Activated effector memory CD4-positive, alpha-beta T cell treated with Interleukin-2 at 50 U/mL for 16 hours (primary cell): ENCODE data around the gene ENOX2.

ENCODE experiments used
- DNase-seq: peaks from one replicate; pipeline ENCODE4 v3.0.0-alpha.2; 2020

Gene ENOX2

GRCh38 chrX:130695931-130696330 lies 207.1 kb downstream of the ENOX2 start:
- DNase-seq: no peak

DNA sequence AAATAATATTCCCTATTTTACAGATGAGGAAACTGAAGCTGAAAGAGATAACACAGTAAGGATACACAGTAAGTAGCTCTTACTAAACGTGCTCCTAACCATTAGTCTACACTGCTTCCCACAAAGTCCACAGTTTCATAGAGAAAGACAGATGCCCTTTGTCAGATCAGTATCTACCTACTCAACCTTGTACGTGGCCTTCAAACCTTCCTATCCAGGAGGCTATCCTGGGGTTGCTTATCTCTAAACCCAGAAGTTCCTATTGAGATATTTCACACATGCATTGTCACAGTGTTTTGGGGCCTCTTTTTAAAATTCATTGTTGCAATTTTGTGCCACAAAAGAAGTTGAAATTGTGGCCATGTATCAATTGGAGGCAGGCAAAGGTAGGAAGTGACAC lies 208.0 kb downstream of the ENOX2 start:
- DNase-seq: no peak

- DNase-seq: no peak
Measured at GRCh38 chrX:130691576-130691975, 211.4 kb downstream of the ENOX2 start.

DNA sequence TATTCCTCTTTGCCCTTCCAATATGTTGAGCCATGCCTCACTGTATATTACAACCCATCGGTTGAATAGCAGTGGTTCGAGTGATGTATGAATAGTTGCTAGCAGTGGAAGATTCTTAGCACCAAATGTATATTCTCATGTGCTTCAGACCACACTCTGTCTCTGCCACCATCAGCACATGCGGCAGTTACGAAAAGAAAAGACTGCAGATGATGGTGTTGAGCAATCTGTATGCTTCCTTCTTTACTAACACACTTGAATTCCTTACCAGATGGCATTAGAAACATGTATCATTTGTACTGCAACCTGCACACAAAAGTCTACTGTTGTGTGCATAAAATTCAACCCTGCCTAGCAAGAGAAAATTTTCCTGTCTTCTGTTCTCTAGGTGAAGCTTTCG lies 214.6 kb downstream of the ENOX2 start:
- no peak for DNase-seq

GRCh38 chrX:130682990-130683389 lies 220.0 kb downstream of the ENOX2 start:
- no peak for DNase-seq

DNA sequence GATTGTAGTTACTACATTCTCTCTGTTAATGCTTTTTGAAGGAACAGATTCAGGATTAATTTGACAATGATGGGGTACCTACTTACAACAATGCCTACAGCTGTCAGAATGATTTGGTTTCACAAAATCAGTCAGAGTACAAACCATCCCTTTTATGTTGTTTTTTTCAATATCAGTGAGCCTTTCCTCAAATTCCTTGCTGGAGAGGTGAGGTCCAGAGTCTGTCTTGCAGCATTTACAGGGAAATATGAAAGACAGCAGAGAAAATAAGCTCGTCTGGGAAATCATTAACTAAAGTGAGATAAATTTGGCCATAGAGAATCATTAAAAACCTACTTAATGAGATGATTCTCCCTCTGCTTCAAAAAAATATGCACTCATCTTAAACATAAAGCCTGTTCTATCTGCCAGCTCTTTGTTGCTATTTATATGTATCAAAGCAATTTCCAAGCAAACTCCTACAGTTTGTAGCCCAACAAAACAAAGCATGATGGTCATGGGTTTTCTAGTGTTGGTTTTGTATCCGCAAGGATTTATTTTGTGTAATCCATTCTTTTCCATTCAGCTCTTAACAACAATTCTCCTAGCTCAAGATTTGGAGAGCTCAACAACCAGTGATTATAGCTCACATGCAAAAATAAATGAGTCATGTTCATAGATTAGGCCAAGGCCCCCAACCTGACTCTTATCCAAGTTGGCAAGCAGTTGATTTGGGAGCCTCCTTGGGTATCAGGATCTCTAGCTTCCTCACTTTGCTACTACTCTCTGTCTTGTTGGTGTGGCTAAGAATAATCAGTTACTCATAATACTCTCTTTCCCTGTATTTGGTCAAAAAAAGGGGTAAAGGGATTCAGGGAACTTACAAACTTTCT lies 222.6 kb downstream of the ENOX2 start:
- no peak for DNase-seq

DNA sequence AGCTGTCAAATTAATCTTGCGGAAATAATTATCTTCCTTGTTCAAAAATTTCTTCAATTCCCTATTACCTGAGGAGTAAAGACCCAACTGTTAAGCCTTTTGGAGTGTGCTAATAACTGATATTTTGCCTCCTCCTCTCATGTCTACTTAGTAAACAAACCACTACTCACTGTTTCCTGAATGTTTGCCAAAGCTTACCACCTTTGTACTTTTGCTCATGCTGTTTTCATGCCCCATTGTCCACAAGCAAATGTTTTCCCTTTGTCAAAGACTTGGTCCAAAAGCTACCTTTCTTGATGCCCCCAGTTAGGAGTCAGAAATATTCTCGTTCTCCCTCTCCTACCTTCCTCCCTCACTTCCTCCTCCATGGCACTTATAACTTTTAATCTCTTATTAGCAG lies 226.1 kb downstream of the ENOX2 start:
- DNase-seq: no peak

DNA sequence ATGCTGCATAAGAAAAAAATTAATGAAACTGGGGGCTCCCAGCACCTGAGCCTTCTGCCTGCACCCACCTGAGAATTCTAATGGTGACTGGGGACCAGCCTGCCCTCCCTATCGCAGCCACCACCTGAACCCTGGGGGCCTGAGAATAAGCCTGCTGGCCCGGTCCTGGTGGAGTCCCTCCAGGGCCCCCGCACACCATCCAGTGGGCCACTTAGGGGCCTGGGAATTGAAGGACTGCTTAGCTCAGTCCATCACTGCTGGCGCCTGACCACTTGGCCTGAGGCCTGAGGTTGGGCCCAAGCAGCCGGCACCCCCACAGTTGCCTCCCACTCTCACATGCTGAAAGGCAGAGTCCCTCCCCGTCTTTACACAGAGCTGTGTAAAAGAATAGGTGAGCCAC lies 230.8 kb downstream of the ENOX2 start:
- no peak for DNase-seq

DNA sequence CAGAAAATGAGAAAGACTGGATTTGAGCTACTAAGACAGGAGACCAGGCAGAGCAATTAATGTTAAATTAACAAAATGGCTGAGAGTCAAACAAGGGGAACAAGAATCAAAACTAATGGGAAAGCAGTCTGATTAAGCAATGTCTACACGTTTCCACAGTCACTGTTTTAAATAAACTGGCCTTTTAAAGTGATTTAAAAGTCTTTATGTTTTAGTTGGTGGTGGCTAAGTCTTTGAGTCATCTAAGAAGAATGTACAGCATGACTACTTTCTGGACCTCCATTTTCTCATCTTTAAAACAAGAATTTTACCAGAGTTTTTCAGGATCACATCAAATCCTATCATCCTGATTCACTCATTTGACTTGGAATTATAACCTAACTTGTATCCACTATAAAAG lies 233.8 kb downstream of the ENOX2 start:
- no peak for DNase-seq

- DNase-seq: no peak
Measured at GRCh38 chrX:130665263-130665662, 237.7 kb downstream of the ENOX2 start.

DNA sequence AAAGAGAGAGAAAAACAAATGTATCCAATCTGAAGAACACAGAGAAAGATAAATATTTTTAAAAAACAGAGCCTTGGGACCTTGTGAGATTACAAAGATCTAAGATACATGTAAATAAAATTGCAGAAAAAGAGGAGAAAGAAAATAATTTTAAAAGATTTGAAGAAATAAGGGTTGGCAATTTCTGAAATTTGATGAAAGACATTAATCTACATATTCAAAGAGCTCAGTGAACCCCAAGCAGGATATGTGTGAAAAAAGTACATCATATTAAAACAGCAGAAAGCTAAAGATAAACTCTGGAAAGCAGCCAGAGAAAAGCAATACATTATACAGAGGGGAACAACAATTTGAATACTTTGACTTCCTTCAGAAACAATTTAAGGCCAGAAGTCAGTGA lies 244.7 kb downstream of the ENOX2 start:
- DNase-seq: no peak

DNA sequence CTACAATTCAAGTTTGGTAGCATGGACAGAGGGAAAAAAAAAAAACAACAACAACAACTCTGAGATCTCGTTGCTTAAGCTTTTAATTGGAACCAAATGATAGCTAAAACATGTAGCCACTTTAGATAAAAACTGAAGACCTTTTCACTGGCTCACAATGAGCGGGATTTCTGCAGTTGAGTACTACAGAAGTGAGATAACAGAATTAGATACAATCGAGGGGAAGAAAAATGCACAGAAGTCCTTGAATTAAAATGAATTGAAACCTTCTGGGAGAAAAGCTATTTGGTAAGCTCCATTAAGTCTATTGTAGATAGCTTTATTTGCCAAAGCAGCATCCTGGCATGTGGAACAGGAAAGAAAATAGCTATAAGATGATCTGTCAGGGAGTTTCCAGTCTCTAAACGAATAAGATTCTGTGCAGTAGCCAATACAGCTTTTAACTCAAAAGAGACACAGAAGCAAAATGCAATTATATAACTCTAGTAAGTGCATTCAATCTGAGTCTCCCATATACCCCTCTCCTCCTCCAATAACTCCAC lies 248.5 kb downstream of the ENOX2 start:
- no peak for DNase-seq

GRCh38 chrX:130652824-130653578 lies 250.0 kb downstream of the ENOX2 start:
- DNase-seq: no peak

GRCh38 chrX:130649738-130650137 lies 253.3 kb downstream of the ENOX2 start:
- no peak for DNase-seq

DNA sequence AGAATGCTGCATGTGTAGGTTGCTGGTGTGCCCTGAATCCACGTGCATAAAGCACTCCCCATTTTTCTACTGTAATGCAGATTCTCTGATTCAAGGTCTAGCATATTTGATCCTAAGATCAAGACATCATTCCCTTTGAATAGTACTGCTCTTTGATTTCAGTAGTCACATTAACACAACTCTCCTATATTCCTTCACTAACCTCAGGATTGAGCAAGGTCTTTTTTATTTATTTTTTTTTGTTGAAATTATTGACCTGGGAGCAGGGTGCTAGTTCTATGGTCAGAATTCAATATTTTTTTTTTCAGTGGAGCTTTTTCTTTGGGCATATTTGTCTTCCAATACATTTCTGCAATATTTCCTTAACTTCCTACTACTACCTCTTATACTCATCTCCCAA lies 255.5 kb downstream of the ENOX2 start:
- DNase-seq: no peak

GRCh38 chrX:130645955-130646583 lies 256.9 kb downstream of the ENOX2 start:
- DNase-seq: no peak

DNA sequence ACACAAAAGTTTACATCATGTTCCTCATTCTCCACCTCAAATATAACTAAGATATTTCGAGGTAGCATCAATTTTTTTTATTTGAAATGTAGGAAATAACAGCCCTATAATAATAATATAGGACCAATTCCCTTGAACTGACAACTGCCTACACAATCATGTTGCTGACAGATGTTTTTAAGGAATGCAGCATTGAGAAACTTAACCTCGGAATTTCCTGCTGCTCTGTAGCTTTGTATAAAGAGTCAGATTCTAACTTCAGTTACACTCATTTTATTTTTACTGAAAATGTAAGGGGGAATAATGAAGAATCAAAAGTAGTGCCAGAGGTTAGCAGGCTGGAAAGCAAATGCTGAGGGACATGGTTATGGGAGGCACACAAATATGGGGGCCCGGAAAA lies 265.4 kb downstream of the ENOX2 start:
- no peak for DNase-seq

GRCh38 chrX:130636277-130636676 lies 266.7 kb downstream of the ENOX2 start:
- DNase-seq: no peak

- DNase-seq: no peak
Measured at GRCh38 chrX:130631011-130631410, 272.0 kb downstream of the ENOX2 start.

GRCh38 chrX:130628516-130628915 lies 274.5 kb downstream of the ENOX2 start:
- no peak for DNase-seq

- no peak for DNase-seq
Measured at GRCh38 chrX:130626521-130626920, 276.5 kb downstream of the ENOX2 start.

GRCh38 chrX:130625386-130625785 lies 277.6 kb downstream of the ENOX2 start:
- no peak for DNase-seq

DNA sequence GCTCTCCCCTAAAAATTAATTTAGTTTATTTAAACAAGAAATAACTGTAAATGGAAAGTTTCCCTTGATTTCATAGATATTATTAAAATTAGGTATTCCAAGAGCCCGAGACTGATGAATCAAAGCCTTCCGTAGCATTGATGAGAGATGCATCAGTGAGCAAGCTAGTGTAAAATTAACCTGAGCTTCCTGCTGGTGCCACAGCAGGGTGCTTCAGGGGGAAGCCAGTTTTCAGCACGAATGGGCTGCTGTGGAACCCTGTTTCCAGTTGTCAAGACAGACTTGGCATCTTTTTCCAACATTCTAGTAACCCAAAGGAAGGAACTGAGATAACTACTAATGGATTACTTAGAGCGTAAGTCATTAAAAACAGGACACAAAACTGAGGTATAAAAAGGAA lies 279.5 kb downstream of the ENOX2 start:
- DNase-seq: no peak

DNA sequence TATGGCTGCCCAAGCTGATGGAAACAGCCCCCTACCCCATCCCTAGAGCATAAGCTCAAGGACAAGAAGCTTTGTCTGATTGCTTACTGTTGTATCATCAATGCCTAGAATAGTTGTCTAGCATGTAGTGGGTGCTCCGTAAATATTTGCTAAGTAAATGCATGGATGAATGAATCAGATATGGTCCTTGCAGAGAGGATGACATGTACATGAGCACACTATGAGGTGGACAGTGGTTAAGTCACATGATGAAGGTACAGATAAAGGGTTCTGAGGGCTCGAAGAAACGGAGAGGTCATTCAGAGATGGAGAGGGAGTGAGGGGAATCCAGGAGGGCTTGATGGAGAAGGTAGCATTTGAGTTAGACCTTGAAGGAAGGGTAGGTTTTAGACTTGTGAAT lies 287.1 kb downstream of the ENOX2 start:
- DNase-seq: no peak
